Occipital lobe (tissue), 2 donors: Measurements from ENCODE around the gene TMEM178B. TPM values are rescaled to one million over a fixed set of nuclear protein-coding genes. Genes with fewer than 3 reads are reported as not detected.

Experiments
- DNase-seq: peaks from one replicate; lab custom pipeline; 2025; lab: John Stamatoyannopoulos, UW
- total RNA-seq: library from RNA; depleted of rRNA; stranded (reverse); fragments of >200 nt; gene quantifications from one replicate; pipeline ENCODE4 v1.2.3, GENCODE V29; 2014

The TMEM178B gene
- total RNA-seq, 1 donor from 2014 or later = 50.7 TPM

DNA sequence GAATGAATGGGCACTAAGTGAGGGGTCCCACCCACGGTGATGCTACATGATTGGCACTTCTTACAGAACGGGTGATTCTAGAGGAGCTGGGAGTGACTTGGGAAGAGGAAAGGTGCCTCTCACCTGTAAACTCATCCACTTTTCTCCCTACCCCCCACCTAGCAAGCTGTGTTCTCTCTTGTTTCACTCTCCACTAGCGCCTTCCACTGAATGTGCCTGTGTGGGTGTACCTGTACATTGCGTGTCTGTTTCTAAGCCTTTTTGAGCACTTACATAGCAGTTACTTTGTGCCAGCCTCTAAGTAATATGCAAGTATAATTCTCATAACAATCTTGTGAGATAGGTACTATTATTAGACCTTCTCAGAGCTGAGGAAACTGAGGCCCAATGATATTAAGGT, 343.6 kb downstream of the TMEM178B start:
- DNase-seq = no peak

DNA sequence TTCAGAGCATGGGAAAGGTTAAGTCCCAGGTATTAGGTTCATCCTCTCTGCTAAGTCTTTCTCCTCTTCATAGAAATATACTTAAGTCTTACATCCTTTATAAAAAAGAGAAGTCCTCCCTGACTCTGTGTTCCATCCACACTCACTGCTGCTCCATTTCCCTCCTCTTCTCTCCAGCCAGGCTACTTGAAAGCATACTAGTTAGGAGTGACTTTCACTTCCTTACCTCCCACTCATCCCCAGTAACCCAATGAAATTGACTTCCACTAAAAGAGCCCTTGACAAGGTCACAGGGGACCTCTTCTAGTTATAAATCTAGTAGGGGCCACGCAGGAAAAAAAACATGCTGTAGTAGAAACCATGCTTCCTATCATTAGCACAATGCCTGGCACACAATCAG, 344.2 kb downstream of the TMEM178B start:
- no peak for DNase-seq

DNA sequence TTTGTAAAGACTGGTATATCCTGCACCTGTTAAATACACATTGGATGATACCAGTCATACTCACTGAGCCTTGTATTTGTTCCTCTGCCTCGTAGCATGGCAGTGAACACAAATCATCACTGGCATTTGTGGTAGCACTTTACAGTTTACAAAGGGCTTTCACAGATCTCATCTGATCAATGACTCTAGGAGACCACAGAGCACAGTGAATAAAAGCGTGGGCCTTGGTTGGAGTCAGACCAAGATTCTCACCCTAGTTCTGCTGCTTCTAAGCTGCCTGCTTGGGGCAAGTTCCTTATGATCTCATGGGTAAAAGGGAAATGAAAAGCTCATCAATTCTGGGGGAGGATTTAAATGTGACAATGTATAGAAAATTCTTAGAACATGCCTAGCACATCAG, 347.4 kb downstream of the TMEM178B start:
- DNase-seq = no peak

DNA sequence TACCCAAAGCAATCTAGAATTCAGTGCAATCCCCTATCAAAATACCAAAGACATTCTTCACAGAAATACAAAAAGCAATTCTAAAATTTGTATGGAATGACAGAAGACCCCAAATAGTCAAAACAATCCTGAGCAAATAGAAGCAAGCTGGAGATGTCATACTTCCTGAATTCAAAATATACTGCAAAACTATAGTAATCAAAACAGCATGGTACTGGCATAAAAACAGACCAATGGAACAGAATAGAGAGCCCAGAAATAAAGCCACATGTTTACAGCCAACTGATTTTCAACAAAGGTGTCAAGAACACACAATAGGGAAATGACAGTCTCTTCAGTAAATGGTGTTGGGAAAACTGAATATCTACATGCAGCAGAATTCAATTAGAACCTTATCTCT, 353.3 kb downstream of the TMEM178B start:
- DNase-seq = no peak

- DNase-seq = no peak
Measured at GRCh38 chr7:141430455-141431139, 356.7 kb downstream of the TMEM178B start.

DNA sequence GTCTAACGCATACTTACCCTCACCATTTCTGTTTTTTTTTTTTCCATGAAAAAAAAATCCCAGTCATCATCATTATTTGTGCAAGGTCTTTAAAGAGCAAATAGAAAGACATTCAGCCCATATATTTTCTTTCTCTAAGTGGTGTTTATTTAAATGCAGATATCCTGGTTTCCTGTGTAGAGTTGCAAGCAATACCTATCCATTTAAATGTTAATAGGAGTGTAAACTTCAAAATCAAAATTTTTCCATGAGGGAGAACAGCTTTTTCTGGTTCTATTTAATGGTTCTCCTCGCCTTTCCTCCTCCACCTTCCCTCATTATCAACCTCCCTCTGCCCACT, 357.2 kb downstream of the TMEM178B start:
- DNase-seq = no peak

DNA sequence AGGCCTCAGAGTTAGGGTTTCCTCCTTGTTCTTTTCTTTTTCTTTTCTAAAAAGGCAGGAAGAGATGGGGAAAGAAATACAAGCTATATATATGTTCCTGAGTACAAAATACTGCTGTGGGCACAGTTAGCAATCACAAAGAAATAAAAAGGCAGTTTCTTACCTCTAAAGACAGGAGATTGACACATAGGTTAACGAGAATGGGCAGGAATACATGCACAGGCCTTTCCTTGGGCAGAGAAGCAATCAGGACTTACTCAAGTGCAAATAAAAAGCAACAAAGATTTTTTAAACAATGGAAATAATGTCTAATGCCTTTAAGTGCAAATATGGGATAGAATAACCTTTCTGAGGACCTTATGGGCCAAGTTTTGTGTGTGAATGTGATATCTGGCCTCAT, 357.8 kb downstream of the TMEM178B start:
- no peak for DNase-seq

DNA sequence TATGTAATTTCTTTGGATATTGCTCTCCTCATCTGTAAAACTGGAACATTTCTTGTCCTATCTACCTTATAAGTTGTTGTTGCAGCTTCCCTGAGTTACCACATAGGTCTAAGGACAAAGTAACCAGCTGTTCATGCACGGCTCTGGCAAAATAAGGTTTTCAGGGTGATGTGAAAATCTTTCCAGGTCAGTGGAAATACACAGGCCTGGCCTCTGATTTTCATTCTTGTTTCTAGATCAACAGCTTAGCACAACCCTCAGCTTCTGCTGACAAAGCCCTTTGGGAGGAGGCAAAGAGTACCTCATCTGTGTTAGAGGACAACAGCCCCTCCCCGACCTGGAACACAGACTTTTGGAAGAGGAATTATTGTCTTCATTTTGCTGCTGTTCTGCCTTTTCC, 359.8 kb downstream of the TMEM178B start:
- DNase-seq = no peak

- DNase-seq = no peak
Measured at GRCh38 chr7:141436139-141436538, 362.3 kb downstream of the TMEM178B start.

DNA sequence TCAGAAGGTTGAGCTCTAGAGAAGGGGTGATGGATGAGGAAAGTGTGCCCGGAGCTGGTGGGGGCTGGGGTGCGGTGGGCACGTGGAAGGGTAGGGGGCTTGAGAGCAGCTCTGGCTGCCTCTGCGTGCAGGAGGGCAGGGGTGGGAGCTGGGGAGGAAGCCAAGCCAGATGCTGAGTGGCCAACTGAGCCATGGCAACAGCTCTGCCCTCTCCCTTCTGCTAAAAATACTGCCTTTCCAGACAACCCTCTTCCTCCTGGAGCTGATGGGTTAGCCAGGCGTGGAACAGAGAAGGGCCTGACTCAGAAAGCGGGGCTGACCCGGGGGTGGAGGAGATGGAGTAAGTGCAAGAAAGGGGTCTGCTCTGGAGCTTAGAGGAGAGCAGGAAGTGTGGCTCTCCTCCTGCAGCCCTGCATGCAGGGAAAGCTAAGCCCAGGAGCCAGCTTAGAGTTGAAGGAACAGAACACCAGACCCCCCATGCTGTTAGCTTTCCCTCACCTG, 362.8 kb downstream of the TMEM178B start:
- DNase-seq = no peak

DNA sequence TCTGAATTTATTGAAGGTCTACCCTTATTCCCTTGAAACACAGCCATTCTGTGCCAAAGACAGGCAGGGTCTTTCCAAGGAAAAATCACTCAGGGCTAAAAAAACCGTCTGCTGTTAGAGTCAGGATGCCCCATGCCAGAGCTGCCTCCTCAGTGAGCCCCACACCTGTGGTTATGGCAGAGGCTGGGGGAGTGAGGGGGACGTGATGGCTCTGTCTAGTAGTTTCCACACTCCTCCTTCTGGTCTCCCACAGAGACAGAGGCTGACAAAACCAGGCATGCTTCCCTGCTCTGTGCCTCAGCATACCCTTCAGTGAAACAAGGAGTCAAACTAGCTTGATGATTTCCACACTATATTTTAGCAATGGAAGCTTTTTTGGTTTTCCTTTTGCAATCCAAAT, 365.3 kb downstream of the TMEM178B start:
- DNase-seq = no peak

- no peak for DNase-seq
Measured at GRCh38 chr7:141439776-141440175, 365.9 kb downstream of the TMEM178B start.

DNA sequence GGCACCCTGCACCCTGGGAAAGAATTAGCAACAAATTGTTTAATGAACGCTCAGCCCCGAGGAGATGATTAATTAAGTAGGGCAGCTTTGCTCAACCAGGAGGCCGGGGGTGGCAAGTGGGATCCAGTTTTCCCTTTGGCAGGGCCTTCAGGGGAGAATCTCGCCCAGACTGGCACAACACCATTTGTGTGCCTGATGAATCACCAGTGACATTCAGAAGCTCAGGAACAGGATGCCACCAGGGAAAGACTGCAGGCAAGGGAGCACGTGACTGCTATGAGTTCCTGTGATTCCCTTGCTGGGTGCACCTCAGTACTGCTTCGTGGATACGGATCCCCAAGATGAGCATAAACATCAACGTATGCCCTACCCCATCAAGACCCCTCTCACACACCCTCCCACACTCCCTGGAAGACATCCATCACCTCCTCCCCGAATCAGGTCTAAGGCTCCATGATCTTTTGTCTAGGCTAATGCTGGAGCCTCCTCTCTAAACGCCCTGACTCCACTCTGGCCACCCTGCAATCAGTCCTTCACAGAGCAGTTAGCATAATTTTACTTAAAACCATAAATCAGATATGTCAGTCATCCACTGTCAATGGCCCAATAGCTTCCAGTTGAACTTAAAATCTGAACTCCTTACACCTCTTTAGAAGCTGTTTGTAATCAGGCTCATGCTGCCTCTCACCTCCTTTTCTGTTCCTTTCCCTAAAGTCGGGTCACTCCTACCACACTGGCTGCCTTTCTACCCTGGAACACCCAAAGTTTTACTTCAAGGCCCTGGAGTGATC, 368.2 kb downstream of the TMEM178B start:
- peak; percentile 77 for DNase-seq

DNA sequence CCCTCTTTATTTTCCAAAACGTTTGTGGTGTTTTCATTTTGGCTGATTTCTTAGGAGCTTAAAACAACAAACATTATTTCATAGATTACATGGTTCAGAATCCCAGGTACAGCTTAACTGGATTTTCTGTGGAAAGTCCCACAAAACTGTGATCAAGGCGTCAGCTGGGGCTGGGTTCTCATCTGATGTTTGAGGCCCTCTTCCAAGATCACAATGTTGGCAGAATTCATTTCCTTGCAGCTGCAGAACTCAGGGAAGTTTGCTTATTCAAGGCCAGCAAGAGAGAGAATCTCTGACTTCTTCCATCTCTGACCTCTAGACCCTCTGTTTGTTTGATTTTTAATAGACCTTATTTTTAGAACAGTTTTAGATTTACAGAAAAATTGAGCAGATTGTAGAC, 368.9 kb downstream of the TMEM178B start:
- no peak for DNase-seq

GRCh38 chr7:141444961-141445360, 371.1 kb downstream of the TMEM178B start:
- DNase-seq = no peak

- no peak for DNase-seq
Measured at GRCh38 chr7:141451232-141451631, 377.4 kb downstream of the TMEM178B start.

GRCh38 chr7:141452911-141453310, 379.0 kb downstream of the TMEM178B start:
- no peak for DNase-seq

DNA sequence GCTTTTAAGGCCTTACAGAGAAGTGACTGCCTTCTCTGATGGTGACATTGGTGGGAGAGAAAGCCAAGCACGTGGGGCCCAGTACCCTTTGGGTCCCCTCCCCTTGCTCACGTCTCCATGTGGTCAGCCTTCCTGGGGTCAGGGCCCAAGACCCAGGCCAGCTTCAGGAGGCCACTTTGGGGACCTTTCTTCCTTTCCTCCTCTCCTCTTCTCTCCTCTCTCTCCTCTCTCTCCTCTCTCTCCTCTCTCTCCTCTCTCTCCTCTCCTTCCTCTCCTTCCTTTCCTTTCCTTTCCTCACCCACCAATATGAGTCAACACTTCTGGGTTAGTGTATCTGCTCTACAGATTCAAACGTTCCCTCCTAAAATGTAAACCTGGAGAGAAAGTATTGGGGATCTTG, 380.5 kb downstream of the TMEM178B start:
- no peak for DNase-seq

DNA sequence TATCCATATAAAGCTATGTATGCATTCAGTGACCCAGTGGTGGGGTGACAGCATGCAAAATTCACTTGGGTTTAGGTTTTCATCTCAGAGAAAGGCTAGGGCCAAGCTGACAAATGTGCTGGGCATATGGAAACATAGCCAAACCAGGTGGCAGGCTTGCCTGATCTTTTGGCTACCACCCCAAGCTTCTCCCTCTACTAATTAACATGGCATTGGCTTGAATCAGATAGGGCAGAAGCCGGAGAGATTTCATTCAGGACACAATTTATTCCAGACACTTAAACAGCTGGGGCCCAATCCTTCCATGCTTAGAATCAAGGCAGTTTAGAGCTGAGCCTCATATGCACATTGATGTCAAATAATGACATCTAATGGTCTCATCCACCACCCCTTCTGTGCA, 381.9 kb downstream of the TMEM178B start:
- no peak for DNase-seq

DNA sequence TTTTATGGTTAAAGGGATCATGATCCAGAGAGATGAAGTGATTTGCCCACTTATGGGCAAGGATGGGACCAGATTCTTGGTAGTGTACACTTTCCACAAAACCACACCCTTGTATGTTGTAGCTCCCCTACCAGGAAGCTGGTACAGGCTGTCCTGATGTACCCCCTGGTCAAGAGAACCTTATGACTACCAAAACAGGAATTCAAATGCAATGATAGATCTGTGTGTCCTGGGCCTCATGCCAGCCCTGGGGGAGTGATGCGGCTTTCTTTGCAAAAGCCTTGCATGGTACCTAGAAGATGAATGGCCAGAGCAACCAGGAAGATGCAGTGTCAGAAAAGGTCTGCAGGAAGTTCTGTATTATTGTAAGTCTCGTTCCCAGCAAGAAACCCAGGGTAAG, 382.4 kb downstream of the TMEM178B start:
- DNase-seq = no peak

- DNase-seq = no peak
Measured at GRCh38 chr7:141456711-141457110, 382.8 kb downstream of the TMEM178B start.

- peak; percentile 38 for DNase-seq
Measured at GRCh38 chr7:141460781-141461715, 387.2 kb downstream of the TMEM178B start.
